ENCODE measurements around the gene ISG20.
A peak's percentile ranks its signal among the peaks of the same experiment; 100 is the strongest.

Gene ISG20

DNA sequence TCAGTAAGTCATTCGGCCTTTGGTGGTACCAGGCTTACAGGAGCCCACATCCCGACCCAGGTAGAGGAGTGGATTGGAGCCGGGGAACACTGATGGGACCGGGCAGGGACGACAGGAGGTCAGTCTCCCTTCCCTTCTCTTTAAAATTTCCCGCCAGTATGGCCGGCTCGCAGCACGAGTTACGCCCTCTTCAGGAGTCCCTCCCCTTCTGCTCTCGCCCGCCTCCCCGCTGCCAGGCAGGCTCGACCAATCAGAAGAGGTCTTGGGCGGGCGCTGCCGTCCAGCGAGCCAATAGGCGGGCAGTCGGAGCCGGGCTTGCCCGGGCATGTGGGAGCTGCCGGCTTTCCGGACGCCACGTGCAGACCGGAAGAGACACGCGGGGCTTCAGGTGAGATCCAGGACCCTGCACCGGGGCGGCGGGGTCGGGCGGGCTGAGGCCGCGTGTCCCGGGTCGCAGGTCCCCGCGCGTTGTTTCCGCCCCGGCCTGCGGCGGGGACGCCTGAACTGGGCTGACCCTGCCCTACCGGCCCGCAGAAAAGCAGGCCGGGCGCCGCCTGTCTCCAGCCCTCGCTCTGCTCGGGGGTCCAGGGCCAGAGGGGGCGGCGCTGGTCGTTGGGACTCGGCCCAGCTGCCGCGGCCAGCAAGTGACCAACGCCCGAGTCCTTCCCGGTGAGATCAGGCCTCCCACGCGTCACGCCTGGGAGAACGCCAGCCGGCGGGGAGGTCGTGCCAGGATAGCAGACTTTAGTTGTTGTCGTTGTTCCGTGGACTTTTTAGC is 17.6 kb upstream of the ISG20 start, which contains the start of gene AEN:
Gene AEN (plus strand): TSS at position 346 of the 778 bp plus-strand sequence. CDS start 4,870 bp downstream, outside the sequence.
- Histone ChIP-seq H3K4me3 (ENCODE audit: low read depth, low read length) (peak within 1 kb of the TSS; percentile 99), H3K36me3 (ENCODE audit: control insufficient read depth, insufficient read depth, low read length) (peaks cover 38% of the 10 kb centered on the region), H3K27ac (ENCODE audit: low read depth, low read length) (peak within 1 kb of the TSS; percentile 90), H3K9me3 (ENCODE audit: control insufficient read depth, insufficient read depth, low read length) (no peaks in the 10 kb centered on the region), H3K9ac (ENCODE audit: low read depth, low read length) (peak within 1 kb of the TSS; percentile 98), H3K4me1 (ENCODE audit: control insufficient read depth, insufficient read depth, low read length) (peaks cover 35% of the 10 kb centered on the region), H3K27me3 (ENCODE audit: control insufficient read depth, insufficient read depth, low read length) (no peaks in the 10 kb centered on the region)

DNA sequence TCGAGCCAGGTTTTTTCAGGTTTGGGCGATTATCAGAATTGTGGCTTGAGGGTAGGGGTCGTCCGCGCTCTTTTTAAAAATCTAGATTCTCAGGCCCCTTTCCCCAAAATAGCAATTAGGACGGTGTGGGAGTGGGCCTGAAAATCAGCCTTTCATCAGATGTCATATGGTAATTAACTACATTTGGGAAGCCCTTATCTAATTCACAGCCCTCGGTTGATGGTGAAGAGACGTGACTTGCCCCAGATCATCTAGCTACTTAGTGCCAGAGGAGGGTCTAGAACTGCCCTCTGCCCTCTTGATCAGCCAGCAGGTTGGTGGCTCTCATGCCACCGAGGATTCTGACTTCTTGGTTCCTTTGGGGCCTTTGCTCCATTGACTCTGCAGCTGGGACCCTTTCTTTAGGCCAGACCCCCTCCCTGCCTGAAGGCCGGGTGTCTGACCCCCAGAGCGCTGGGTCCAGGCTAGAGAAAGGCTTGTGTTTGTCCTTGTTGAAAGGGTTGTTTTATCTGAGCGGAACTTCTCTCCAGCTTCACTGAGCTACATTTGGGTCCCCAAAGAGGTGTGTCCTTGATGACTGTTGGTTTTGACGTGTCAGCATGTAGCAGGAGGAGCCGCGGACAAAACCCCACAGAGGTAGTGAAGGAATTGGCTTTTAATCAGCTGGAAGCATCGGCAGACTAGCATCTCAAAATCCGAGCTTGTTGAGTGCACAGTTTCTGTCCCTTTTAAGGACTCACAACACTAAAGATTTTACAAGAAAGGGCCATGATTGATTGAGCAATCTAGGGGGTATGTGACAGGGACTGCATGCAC is 16.8 kb upstream of the ISG20 start:
- peak overlapping the region; percentile 99 for H3K4me3 ChIP-seq (ENCODE audit: low read depth, low read length)
- H3K27ac ChIP-seq (ENCODE audit: low read depth, low read length), result peak overlapping the region; percentile 90
- peaks cover 35% of the 10 kb centered on the region for H3K4me1 ChIP-seq (ENCODE audit: control insufficient read depth, insufficient read depth, low read length)
- H3K27me3 ChIP-seq (ENCODE audit: control insufficient read depth, insufficient read depth, low read length), result no peaks in the 10 kb centered on the region
- H3K9ac ChIP-seq (ENCODE audit: low read depth, low read length), result peak overlapping the region; percentile 98
- peaks cover 46% of the 10 kb centered on the region for H3K36me3 ChIP-seq (ENCODE audit: control insufficient read depth, insufficient read depth, low read length)
- H3K9me3 ChIP-seq (ENCODE audit: control insufficient read depth, insufficient read depth, low read length), result no peaks in the 10 kb centered on the region

DNA sequence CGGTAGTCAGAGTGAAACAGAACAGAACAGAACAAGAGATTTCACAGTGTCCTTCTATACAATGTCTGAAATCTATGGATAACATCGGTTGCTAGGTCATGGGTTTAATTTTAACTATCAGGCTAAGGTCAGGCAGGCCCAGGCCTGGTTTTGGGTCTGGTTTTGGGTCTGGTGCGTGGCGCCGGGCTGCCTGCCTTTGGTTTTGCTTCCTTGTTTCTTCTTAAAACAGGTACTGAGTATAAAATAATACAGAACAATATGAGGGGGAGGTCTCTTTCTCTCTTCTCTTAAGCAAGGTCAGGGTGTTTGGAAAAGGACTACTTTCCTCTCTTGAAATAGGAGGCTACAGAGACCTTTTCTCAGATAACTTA is 16.2 kb upstream of the ISG20 start:
- H3K9ac ChIP-seq (ENCODE audit: low read depth, low read length), result peak overlapping the region; percentile 98
- H3K9me3 ChIP-seq (ENCODE audit: control insufficient read depth, insufficient read depth, low read length), result no peaks in the 10 kb centered on the region
- H3K4me1 ChIP-seq (ENCODE audit: control insufficient read depth, insufficient read depth, low read length), result peaks cover 35% of the 10 kb centered on the region
- H3K4me3 ChIP-seq (ENCODE audit: low read depth, low read length), result peak overlapping the region; percentile 99
- peaks cover 52% of the 10 kb centered on the region for H3K36me3 ChIP-seq (ENCODE audit: control insufficient read depth, insufficient read depth, low read length)
- H3K27me3 ChIP-seq (ENCODE audit: control insufficient read depth, insufficient read depth, low read length), result no peaks in the 10 kb centered on the region
- H3K27ac ChIP-seq (ENCODE audit: low read depth, low read length), result peak overlapping the region; percentile 38

DNA sequence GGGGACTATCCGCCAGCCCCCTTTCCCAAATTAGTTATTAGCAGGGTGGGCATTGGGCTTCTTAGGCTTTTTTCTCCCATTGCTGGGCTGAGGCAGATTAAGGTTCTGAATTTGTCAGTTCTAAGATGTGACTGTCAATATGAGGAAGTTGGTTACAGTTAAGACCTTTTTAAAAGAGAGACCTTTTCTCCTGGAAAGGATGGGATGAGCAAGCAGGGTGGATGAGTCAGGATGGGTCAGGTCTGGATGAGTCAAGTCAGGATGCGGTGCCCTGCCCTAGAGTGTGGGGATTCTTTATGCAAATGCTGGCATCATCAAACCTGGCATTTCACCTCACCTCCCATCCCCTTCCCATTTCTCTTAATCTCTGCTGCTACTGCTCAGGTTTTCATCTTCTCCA is 15.8 kb upstream of the ISG20 start:
- no peaks in the 10 kb centered on the region for H3K27me3 ChIP-seq (ENCODE audit: control insufficient read depth, insufficient read depth, low read length)
- peak overlapping the region; percentile 38 for H3K27ac ChIP-seq (ENCODE audit: low read depth, low read length)
- H3K9me3 ChIP-seq (ENCODE audit: control insufficient read depth, insufficient read depth, low read length), result no peaks in the 10 kb centered on the region
- peaks cover 35% of the 10 kb centered on the region for H3K4me1 ChIP-seq (ENCODE audit: control insufficient read depth, insufficient read depth, low read length)
- peak overlapping the region; percentile 99 for H3K4me3 ChIP-seq (ENCODE audit: low read depth, low read length)
- H3K9ac ChIP-seq (ENCODE audit: low read depth, low read length), result no peak overlapping the region
- H3K36me3 ChIP-seq (ENCODE audit: control insufficient read depth, insufficient read depth, low read length), result peaks cover 57% of the 10 kb centered on the region

DNA sequence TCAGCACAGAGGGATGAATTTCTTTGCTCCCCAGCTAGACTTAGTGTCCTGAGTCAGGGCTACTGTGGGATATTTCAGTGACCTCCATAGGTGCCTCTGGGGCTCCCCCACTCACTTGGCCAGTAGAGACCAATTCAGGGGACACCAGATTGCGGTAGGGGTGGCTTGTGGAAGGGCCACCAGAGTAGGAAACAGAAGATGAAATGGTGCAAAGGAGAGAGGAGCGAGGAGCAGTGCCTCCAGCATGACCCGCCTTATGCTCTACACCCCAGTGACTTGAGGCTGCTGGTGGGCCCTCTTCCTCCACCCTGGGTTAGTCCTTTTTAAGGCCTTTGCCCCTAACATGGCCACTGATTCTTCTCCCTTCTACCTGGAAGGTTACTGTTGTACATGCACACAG is 15.2 kb upstream of the ISG20 start:
- peak overlapping the region; percentile 99 for H3K4me3 ChIP-seq (ENCODE audit: low read depth, low read length)
- peaks cover 63% of the 10 kb centered on the region for H3K36me3 ChIP-seq (ENCODE audit: control insufficient read depth, insufficient read depth, low read length)
- H3K9ac ChIP-seq (ENCODE audit: low read depth, low read length), result no peak overlapping the region
- H3K4me1 ChIP-seq (ENCODE audit: control insufficient read depth, insufficient read depth, low read length), result peaks cover 35% of the 10 kb centered on the region
- H3K27me3 ChIP-seq (ENCODE audit: control insufficient read depth, insufficient read depth, low read length), result no peaks in the 10 kb centered on the region
- H3K9me3 ChIP-seq (ENCODE audit: control insufficient read depth, insufficient read depth, low read length), result no peaks in the 10 kb centered on the region
- no peak overlapping the region for H3K27ac ChIP-seq (ENCODE audit: low read depth, low read length)

DNA sequence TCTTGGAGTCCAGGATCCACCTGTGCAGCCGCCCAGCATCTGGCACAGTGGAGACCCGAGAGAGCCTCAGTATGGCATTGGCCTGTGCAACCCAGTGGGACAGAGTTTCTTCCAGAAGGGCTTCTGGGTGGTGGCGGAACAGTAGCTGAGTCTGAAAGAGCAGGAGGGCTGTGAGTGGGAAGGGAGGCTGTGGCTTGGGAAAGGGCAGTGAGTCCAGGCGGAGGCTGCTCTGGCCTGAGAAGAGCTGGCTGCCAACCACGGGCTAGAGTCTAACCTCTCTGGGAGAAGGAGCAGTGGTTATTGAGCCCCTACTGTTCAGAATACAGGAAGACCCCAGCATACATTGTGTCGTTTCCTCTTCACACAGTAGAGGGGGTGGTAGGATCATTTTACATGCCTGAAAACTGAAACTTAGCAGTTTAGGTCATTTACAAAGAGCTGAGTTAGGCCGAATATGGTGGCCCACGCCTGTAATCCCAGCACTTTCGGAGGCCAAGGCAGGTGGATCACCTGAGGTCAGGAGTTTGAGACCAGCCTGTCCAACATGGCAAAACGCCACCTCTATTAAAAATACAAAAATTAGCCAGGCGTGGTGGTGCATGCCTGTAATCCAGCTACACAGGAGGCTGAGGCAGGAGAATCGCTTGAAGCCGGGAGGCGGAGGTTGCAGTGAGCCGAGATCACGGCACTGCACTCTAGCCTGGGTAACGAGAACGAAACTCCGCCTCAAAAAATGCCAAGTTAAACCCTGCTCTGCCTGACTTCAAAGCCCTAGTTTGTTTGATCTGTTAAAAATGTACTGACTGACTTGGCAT is 14.5 kb upstream of the ISG20 start:
- Histone ChIP-seq H3K4me3 (ENCODE audit: low read depth, low read length) (peak overlapping the region; percentile 99), H3K27ac (ENCODE audit: low read depth, low read length) (no peak overlapping the region), H3K9me3 (ENCODE audit: control insufficient read depth, insufficient read depth, low read length) (no peaks in the 10 kb centered on the region), H3K27me3 (ENCODE audit: control insufficient read depth, insufficient read depth, low read length) (no peaks in the 10 kb centered on the region), H3K36me3 (ENCODE audit: control insufficient read depth, insufficient read depth, low read length) (peaks cover 70% of the 10 kb centered on the region), H3K9ac (ENCODE audit: low read depth, low read length) (no peak overlapping the region), H3K4me1 (ENCODE audit: control insufficient read depth, insufficient read depth, low read length) (peaks cover 35% of the 10 kb centered on the region)

DNA sequence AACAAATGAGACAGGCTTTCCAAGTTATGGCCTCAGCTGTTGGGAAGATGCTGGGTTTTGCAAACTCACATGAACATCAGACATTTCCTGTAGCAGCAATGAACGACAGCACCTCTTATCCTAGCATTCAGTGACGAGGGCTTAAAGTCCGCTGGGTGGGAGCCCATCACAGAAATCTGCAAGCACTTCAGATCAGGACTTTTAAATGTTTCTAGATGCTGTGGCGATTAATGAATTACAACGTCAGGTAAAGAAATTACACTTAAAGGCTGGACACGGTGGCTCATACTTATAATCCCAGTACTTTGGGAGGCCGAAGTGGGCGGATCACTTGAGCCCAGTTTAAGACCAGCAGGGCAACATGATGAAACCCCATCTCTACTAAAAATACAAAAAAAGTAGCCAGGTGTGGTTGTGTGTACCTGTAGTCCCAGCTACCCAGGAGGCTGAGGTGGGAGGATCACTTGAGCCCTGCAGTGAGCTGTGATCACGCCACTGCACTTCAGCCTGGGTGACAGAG is 13.8 kb upstream of the ISG20 start:
- peaks cover 77% of the 10 kb centered on the region for H3K36me3 ChIP-seq (ENCODE audit: control insufficient read depth, insufficient read depth, low read length)

DNA sequence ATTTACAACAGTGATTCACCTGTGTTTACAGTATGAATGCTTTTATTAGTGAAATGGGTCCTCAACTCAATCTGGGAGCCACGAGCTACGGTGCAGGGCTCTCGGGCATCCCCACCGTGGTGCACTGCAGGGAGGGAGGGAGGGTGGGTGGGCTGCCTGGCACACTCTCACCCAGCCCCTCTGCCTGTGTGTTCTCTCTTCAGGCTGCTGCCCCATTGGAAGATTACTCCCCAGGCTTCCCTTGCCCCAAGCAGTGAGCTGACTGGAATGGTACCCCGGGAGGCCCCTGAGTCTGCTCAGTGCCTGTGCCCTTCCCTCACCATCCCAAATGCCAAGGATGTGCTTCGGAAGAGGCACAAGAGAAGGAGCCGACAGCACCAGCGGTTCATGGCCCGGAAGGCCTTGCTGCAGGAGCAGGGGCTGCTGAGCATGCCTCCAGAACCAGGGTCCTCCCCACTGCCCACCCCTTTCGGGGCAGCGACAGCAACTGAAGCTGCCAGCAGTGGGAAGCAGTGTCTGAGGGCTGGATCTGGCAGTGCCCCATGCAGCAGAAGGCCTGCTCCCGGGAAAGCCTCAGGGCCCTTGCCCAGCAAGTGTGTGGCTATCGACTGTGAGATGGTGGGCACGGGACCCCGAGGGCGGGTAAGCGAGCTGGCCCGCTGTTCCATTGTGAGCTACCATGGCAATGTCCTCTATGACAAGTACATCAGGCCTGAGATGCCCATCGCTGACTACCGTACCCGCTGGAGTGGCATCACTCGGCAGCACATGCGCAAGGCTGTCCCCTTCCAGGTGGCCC is 12.7 kb upstream of the ISG20 start:
- Histone ChIP-seq H3K27me3 (ENCODE audit: control insufficient read depth, insufficient read depth, low read length) (no peaks in the 10 kb centered on the region), H3K27ac (ENCODE audit: low read depth, low read length) (no peak overlapping the region), H3K4me3 (ENCODE audit: low read depth, low read length) (no peak overlapping the region), H3K4me1 (ENCODE audit: control insufficient read depth, insufficient read depth, low read length) (peaks cover 23% of the 10 kb centered on the region), H3K36me3 (ENCODE audit: control insufficient read depth, insufficient read depth, low read length) (peaks cover 88% of the 10 kb centered on the region), H3K9me3 (ENCODE audit: control insufficient read depth, insufficient read depth, low read length) (no peaks in the 10 kb centered on the region), H3K9ac (ENCODE audit: low read depth, low read length) (no peak overlapping the region)

More for the DNA sequence above, 13.8 kb upstream of the ISG20 start:
- Histone ChIP-seq H3K4me1 (ENCODE audit: control insufficient read depth, insufficient read depth, low read length) (peaks cover 30% of the 10 kb centered on the region), H3K4me3 (ENCODE audit: low read depth, low read length) (no peak overlapping the region), H3K9ac (ENCODE audit: low read depth, low read length) (no peak overlapping the region), H3K27ac (ENCODE audit: low read depth, low read length) (no peak overlapping the region), H3K9me3 (ENCODE audit: control insufficient read depth, insufficient read depth, low read length) (no peaks in the 10 kb centered on the region), H3K27me3 (ENCODE audit: control insufficient read depth, insufficient read depth, low read length) (no peaks in the 10 kb centered on the region)

DNA sequence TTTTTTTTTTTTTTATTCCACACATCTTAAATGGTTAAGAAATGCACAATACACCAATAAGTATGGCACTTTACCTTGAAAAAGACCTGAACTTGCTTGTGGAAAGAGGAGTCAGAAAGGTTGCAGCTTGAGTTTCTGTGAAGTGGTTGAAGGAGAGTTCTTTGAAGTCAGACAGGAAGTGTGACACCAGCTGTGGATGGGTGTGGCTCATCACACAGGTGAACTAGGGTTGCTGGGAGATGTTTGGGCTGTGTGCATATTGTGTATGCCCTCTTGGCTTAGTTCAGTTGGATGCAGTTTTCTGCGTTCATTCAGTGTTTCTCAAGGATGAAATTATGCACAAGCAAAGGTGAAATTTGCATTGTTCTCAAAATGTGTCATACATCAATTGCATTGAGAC is 11.4 kb upstream of the ISG20 start:
- Histone ChIP-seq H3K9ac (ENCODE audit: low read depth, low read length) (no peak overlapping the region), H3K9me3 (ENCODE audit: control insufficient read depth, insufficient read depth, low read length) (no peaks in the 10 kb centered on the region), H3K4me1 (ENCODE audit: control insufficient read depth, insufficient read depth, low read length) (peaks cover 23% of the 10 kb centered on the region), H3K27ac (ENCODE audit: low read depth, low read length) (no peak overlapping the region), H3K27me3 (ENCODE audit: control insufficient read depth, insufficient read depth, low read length) (no peaks in the 10 kb centered on the region), H3K36me3 (ENCODE audit: control insufficient read depth, insufficient read depth, low read length) (peaks cover 97% of the 10 kb centered on the region), H3K4me3 (ENCODE audit: low read depth, low read length) (no peak overlapping the region)

All from HUES48 (cell line).